Metanephros (tissue), 2 donors: ENCODE data around the gene CA5A. TPM values are rescaled to one million over a fixed set of nuclear protein-coding genes. Genes with fewer than 3 reads are reported as not detected.

Source experiments
- small RNA-seq: library from RNA; depleted of rRNA; stranded (forward); fragments of <200 nt; gene quantifications from one replicate; pipeline ENCODE3, GENCODE V24; 2014; ENCODE audit warnings: low replicate concordance
- total RNA-seq: library from RNA; depleted of rRNA; stranded (reverse); fragments of >200 nt; gene quantifications from one replicate; pipeline ENCODE4 v1.2.3, GENCODE V29; 2014

Gene CA5A
- not detected for total RNA-seq

GRCh38 chr16:87936375-87937230 lies at the start of gene CA5A:
TSS of gene CA5A (minus strand) at chr16:87936529. CDS start at chr16:87936450, 79 bp downstream.

GRCh38 chr16:87950765-87951551 lies 14.6 kb upstream of the CA5A start, which contains the start of gene BANP:
TSS of gene BANP (plus strand) at chr16:87951434. CDS start at chr16:87975116, 23,682 bp downstream.

GRCh38 chr16:87869061-87869878 lies 67.1 kb downstream of the CA5A start, which contains the start of gene SLC7A5:
TSS of gene SLC7A5 (minus strand) at chr16:87869507. CDS start at chr16:87869422, 85 bp downstream.

Small RNA genes within 50 kb of the gene (small RNA-seq; reads per million reads assigned to genes)
- not detected for gene AC127455.1

Other genes starting within 250 kb of the CA5A start
- gene KLHDC4, start 170.5 kb downstream of the CA5A start, total RNA-seq = 26.4 TPM
- gene SLC7A5, start 67.0 kb downstream of the CA5A start, total RNA-seq = 7.9 TPM
- 48.3 TPM for gene BANP, start 14.9 kb upstream of the CA5A start, total RNA-seq